Measurements from ENCODE around the gene SLC27A3. TPM values are rescaled to one million over a fixed set of nuclear protein-coding genes. Genes with fewer than 3 reads are reported as not detected.

The SLC27A3 gene
- total and polyA plus RNA-seq, 10 of the 15 experiments (the other 5 are each of a cell fraction or from before 2014, with no cell fraction given): 2.6 to 18.1 (median 8.3) TPM

- TF ChIP-seq SKIL (IDR thresholded peaks at IDR 0.05; ENCODE audit: low read depth, poor library complexity, severe bottlenecking) (no peak), SUZ12 (IDR thresholded peaks at IDR 0.05; ENCODE audit: unreplicated experiment) (no peak), MTA3 (IDR thresholded peaks at IDR 0.05; ENCODE audit: borderline replicate concordance, low read length) (no peak), ZNF592 (IDR thresholded peaks at IDR 0.05) (no peak), RAD21 (IDR thresholded peaks at IDR 0.05; ENCODE audit: insufficient read depth, low read depth, low read length) (peak; percentile 88)
- TF ChIP-seq, protein P1, sequence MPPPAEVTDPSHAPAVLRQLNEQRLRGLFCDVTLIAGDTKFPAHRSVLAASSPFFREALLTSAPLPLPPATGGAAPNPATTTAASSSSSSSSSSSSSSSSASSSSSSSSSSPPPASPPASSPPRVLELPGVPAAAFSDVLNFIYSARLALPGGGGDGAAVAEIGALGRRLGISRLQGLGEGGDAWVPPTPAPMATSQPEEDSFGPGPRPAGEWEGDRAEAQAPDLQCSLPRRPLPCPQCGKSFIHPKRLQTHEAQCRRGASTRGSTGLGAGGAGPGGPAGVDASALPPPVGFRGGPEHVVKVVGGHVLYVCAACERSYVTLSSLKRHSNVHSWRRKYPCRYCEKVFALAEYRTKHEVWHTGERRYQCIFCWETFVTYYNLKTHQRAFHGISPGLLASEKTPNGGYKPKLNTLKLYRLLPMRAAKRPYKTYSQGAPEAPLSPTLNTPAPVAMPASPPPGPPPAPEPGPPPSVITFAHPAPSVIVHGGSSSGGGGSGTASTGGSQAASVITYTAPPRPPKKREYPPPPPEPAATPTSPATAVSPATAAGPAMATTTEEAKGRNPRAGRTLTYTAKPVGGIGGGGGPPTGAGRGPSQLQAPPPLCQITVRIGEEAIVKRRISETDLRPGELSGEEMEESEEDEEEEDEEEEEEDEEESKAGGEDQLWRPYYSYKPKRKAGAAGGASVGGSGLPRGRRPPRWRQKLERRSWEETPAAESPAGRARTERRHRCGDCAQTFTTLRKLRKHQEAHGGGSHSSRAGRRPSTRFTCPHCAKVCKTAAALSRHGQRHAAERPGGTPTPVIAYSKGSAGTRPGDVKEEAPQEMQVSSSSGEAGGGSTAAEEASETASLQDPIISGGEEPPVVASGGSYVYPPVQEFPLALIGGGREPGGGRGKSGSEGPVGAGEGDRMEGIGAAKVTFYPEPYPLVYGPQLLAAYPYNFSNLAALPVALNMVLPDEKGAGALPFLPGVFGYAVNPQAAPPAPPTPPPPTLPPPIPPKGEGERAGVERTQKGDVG (CRISPR knock-in tag; IDR thresholded peaks at IDR 0.05): no peak
- TF ChIP-seq, protein P2, sequence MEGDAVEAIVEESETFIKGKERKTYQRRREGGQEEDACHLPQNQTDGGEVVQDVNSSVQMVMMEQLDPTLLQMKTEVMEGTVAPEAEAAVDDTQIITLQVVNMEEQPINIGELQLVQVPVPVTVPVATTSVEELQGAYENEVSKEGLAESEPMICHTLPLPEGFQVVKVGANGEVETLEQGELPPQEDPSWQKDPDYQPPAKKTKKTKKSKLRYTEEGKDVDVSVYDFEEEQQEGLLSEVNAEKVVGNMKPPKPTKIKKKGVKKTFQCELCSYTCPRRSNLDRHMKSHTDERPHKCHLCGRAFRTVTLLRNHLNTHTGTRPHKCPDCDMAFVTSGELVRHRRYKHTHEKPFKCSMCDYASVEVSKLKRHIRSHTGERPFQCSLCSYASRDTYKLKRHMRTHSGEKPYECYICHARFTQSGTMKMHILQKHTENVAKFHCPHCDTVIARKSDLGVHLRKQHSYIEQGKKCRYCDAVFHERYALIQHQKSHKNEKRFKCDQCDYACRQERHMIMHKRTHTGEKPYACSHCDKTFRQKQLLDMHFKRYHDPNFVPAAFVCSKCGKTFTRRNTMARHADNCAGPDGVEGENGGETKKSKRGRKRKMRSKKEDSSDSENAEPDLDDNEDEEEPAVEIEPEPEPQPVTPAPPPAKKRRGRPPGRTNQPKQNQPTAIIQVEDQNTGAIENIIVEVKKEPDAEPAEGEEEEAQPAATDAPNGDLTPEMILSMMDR (IDR thresholded peaks at IDR 0.05 in 2 of 3, conservative IDR thresholded peaks at IDR 0.05 in 1 of 3; ENCODE audit: control insufficient read depth in 2 of 3, extremely low read depth in 1 of 3, insufficient read depth in 1 of 3, low read depth in 3 of 3, low read length in 3 of 3): peak; percentile 81 to 90 (median 86)
- TF ChIP-seq, protein P3, sequence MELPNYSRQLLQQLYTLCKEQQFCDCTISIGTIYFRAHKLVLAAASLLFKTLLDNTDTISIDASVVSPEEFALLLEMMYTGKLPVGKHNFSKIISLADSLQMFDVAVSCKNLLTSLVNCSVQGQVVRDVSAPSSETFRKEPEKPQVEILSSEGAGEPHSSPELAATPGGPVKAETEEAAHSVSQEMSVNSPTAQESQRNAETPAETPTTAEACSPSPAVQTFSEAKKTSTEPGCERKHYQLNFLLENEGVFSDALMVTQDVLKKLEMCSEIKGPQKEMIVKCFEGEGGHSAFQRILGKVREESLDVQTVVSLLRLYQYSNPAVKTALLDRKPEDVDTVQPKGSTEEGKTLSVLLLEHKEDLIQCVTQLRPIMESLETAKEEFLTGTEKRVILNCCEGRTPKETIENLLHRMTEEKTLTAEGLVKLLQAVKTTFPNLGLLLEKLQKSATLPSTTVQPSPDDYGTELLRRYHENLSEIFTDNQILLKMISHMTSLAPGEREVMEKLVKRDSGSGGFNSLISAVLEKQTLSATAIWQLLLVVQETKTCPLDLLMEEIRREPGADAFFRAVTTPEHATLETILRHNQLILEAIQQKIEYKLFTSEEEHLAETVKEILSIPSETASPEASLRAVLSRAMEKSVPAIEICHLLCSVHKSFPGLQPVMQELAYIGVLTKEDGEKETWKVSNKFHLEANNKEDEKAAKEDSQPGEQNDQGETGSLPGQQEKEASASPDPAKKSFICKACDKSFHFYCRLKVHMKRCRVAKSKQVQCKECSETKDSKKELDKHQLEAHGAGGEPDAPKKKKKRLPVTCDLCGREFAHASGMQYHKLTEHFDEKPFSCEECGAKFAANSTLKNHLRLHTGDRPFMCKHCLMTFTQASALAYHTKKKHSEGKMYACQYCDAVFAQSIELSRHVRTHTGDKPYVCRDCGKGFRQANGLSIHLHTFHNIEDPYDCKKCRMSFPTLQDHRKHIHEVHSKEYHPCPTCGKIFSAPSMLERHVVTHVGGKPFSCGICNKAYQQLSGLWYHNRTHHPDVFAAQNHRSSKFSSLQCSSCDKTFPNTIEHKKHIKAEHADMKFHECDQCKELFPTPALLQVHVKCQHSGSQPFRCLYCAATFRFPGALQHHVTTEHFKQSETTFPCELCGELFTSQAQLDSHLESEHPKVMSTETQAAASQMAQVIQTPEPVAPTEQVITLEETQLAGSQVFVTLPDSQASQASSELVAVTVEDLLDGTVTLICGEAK (IDR thresholded peaks at IDR 0.05; ENCODE audit: borderline replicate concordance): no peak
Observed at GRCh38 chr1:153796786-153797659, 21.8 kb downstream of the SLC27A3 start (continued).

All from GM12878 (cell line).